HepG2 (cell line): ENCODE data around the gene DIRAS3.

Experiments used
- CTCF ChIP-seq: sonication (generic); formaldehyde crosslinking; IDR thresholded peaks from 2 replicates; pipeline ENCODE4 v1.5.0; 2020; ENCODE audit warnings: mild to moderate bottlenecking, missing genetic modification reagents, moderate library complexity
- RARA ChIP-seq: IDR thresholded peaks from 2 replicates; pipeline ENCODE4 v1.6.1; 2016; ENCODE audit warnings: missing genetic modification reagents, missing compliant biosample characterization
- RBFOX2 ChIP-seq: fragments of 200-400 bp; formaldehyde crosslinking; IDR thresholded peaks from 2 replicates; pipeline ENCODE4 v1.6.1; 2017; ENCODE audit warnings: low read depth, mild to moderate bottlenecking, low read length
- SUZ12 ChIP-seq: fragments of 150-350 bp; IDR thresholded peaks from 2 replicates; pipeline ENCODE4 v1.6.1; 2014; ENCODE audit warnings: low read depth, low read length
- ZNF780A ChIP-seq: sonication (generic); formaldehyde crosslinking; IDR thresholded peaks from 2 replicates; pipeline ENCODE4 v1.8.0; 2022; ENCODE audit warnings: mild to moderate bottlenecking, missing genetic modification reagents, moderate library complexity

- TF ChIP-seq ZNF780A (CRISPR knock-in tag) (no peak), RBFOX2 (no peak), CTCF (CRISPR knock-in tag) (no peak), SUZ12 (no peak), RARA (CRISPR knock-in tag) (no peak)
Measured at GRCh38 chr1:68015971-68016370, 34.5 kb downstream of the DIRAS3 start.
